Panc1 (cell line): ENCODE measurements around the gene THUMPD3. TPM values are rescaled to one million over a fixed set of nuclear protein-coding genes. Genes with fewer than 3 reads are reported as not detected.

Experiments used
- ATAC-seq: fragments of 200-7000 bp; cut with Tn5 transposase; 2 replicates; pipeline ENCODE4 v1.9.1; 2020; ENCODE audit warnings: mild to moderate bottlenecking, moderate library complexity
- BruUV-seq: library from RNA; stranded (reverse); fragments of 400-500 nt; replicated peaks from 2 replicates; lab custom pipeline; 2021; lab: Mats Ljungman, UMichigan
- CTCF ChIA-PET: fragments of 300-600 bp; sonication (Branson Sonifier 250); formaldehyde crosslinking; loops from one replicate; lab custom pipeline; 2022; ENCODE audit warnings: antibody characterized with exemption; lab: Charles Lee
- POLR2A ChIA-PET: fragments of 300-600 bp; sonication (Branson Sonifier 250); formaldehyde crosslinking; loops from one replicate; lab custom pipeline; 2022; ENCODE audit warnings: antibody characterized with exemption; lab: Charles Lee
- DNase-seq: peaks from one replicate; pipeline ENCODE4 v3.0.0-alpha.2; 2010; ENCODE audit warnings: low read depth, low spot score
- H3K27ac ChIP-seq: 2 replicates; pipeline ENCODE4 v1.5.1; 2011; ENCODE audit warnings: mild to moderate bottlenecking, low read length, inconsistent platforms
- H3K27me3 ChIP-seq: fragments of 200-500 bp; sonication (Bioruptor generic); 2 replicates; pipeline ENCODE4 v1.6.0; 2014; ENCODE audit warnings: low read length, inconsistent platforms; ENCODE audit not compliant: control insufficient read depth, insufficient read depth
- H3K36me3 ChIP-seq: fragments of 200-500 bp; sonication (Bioruptor generic); 2 replicates; pipeline ENCODE4 v1.5.1; 2014; ENCODE audit warnings: inconsistent platforms, mild to moderate bottlenecking, low read length, moderate library complexity; ENCODE audit not compliant: control insufficient read depth, insufficient read depth
- H3K4me1 ChIP-seq: 2 replicates; pipeline ENCODE4 v1.5.1; 2011; ENCODE audit warnings: inconsistent platforms, mild to moderate bottlenecking, low read length, moderate library complexity; ENCODE audit not compliant: control insufficient read depth, insufficient read depth
- H3K4me3 ChIP-seq, 2 experiments: 2 replicates each; pipeline ENCODE4 v1.5.1; 2011 to 2012; ENCODE audit warnings: low read depth in 2 of 2, low read length in 2 of 2, mild to moderate bottlenecking in 2 of 2, inconsistent platforms in 1 of 2, moderate library complexity in 1 of 2
- H3K9me3 ChIP-seq: fragments of 200-500 bp; sonication (Bioruptor generic); 2 replicates; pipeline ENCODE4 v1.5.1; 2014; ENCODE audit warnings: low read depth, mild to moderate bottlenecking, inconsistent platforms, low read length, moderate library complexity; ENCODE audit not compliant: control insufficient read depth, insufficient read depth
- POLR2AphosphoS5 ChIP-seq: IDR thresholded peaks from 2 replicates; pipeline ENCODE4 v1.6.1; 2012; ENCODE audit warnings: mild to moderate bottlenecking, low read depth, low read length, moderate library complexity
- SIN3A ChIP-seq: IDR thresholded peaks from 2 replicates; pipeline ENCODE4 v1.6.1; 2012; ENCODE audit warnings: low read depth, mild to moderate bottlenecking, low read length, moderate library complexity, borderline replicate concordance; ENCODE audit not compliant: insufficient read depth
- TCF7L2 ChIP-seq: IDR thresholded peaks from 2 replicates; pipeline ENCODE4 v1.6.1; 2011; ENCODE audit warnings: mild to moderate bottlenecking, low read depth, low read length, inconsistent platforms
- in situ Hi-C: cut with HindIII; loops from 2 replicates; pipeline ENCODE4 v1.10.0; 2016; ENCODE audit warnings: low sequenced_read_pairs, low pct_unique_long_range_greater_than_20kb
- intact Hi-C: fragments of 100-400 bp; cut with micrococcal nuclease; formaldehyde crosslinking; loops from one replicate; pipeline ENCODE4 v1.10.0; 2022; ENCODE audit not compliant: unreplicated experiment
- total RNA-seq: library from RNA; stranded (reverse); gene quantifications from one replicate; pipeline ENCODE4 v1.2.1, GENCODE V29; 2021; ENCODE audit not compliant: unreplicated experiment
- TF ChIP-seq, protein P1 (sequence below): fragments of 450-650 bp; IDR thresholded peaks from 2 replicates; pipeline ENCODE4 v1.5.1; 2017; ENCODE audit warnings: mild to moderate bottlenecking
- TF ChIP-seq, protein P2 (sequence below), 2 experiments: IDR thresholded peaks; 2 replicates each; pipeline ENCODE4 v1.6.1; 2011 to 2012; ENCODE audit warnings: low read depth in 2 of 2, control low read depth in 1 of 2, low read length in 1 of 2, mild to moderate bottlenecking in 1 of 2, moderate library complexity in 1 of 2; ENCODE audit not compliant: insufficient read depth in 1 of 2

The THUMPD3 gene
- total RNA-seq, 1 experiment from 2014 or later, result 43.5 TPM

DNA sequence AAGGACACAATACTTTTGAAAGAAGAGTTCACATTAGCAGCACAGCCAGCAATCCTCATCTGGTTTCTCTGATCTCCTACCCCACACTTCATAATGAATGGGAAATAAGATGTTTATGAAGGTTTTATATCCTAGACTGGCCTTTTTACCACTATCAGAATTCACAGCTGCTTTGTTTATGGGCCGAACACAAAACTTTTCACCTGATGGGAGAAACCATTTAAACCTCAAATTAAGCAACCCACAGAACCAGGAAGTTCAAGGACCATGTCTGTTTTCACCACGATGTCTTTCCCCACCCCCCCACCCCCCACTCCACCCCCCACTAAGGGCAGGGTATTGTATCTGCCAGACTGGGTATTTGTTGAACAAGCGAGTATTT is 23.2 kb downstream of the THUMPD3 start:
- Histone ChIP-seq H3K36me3 (peaks cover 48% of the 10 kb centered on the region), H3K4me3 (no peak overlapping the region), H3K27ac (no peak overlapping the region), H3K9me3 (no peaks in the 10 kb centered on the region), H3K27me3 (no peaks in the 10 kb centered on the region), H3K4me1 (no peaks in the 10 kb centered on the region)
- POLR2A ChIA-PET, result no interaction called here
- in situ Hi-C loops (no loop called here), intact Hi-C loops (no loop called here)
- CTCF ChIA-PET, result interaction anchor here (0.6 kb wide), 1 partner anchor 11 kb away, joined by 9 read pairs; the partner anchor contains the start of gene SETD5
- BruUV-seq, result no TSS peak
- DNase-seq, result no peak
- TF ChIP-seq, protein P1, sequence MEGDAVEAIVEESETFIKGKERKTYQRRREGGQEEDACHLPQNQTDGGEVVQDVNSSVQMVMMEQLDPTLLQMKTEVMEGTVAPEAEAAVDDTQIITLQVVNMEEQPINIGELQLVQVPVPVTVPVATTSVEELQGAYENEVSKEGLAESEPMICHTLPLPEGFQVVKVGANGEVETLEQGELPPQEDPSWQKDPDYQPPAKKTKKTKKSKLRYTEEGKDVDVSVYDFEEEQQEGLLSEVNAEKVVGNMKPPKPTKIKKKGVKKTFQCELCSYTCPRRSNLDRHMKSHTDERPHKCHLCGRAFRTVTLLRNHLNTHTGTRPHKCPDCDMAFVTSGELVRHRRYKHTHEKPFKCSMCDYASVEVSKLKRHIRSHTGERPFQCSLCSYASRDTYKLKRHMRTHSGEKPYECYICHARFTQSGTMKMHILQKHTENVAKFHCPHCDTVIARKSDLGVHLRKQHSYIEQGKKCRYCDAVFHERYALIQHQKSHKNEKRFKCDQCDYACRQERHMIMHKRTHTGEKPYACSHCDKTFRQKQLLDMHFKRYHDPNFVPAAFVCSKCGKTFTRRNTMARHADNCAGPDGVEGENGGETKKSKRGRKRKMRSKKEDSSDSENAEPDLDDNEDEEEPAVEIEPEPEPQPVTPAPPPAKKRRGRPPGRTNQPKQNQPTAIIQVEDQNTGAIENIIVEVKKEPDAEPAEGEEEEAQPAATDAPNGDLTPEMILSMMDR, result no peak
- no peak for TF ChIP-seq SIN3A
- no peak for TF ChIP-seq TCF7L2
- TF ChIP-seq, protein P2, sequence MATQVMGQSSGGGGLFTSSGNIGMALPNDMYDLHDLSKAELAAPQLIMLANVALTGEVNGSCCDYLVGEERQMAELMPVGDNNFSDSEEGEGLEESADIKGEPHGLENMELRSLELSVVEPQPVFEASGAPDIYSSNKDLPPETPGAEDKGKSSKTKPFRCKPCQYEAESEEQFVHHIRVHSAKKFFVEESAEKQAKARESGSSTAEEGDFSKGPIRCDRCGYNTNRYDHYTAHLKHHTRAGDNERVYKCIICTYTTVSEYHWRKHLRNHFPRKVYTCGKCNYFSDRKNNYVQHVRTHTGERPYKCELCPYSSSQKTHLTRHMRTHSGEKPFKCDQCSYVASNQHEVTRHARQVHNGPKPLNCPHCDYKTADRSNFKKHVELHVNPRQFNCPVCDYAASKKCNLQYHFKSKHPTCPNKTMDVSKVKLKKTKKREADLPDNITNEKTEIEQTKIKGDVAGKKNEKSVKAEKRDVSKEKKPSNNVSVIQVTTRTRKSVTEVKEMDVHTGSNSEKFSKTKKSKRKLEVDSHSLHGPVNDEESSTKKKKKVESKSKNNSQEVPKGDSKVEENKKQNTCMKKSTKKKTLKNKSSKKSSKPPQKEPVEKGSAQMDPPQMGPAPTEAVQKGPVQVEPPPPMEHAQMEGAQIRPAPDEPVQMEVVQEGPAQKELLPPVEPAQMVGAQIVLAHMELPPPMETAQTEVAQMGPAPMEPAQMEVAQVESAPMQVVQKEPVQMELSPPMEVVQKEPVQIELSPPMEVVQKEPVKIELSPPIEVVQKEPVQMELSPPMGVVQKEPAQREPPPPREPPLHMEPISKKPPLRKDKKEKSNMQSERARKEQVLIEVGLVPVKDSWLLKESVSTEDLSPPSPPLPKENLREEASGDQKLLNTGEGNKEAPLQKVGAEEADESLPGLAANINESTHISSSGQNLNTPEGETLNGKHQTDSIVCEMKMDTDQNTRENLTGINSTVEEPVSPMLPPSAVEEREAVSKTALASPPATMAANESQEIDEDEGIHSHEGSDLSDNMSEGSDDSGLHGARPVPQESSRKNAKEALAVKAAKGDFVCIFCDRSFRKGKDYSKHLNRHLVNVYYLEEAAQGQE (IDR thresholded peaks at IDR 0.05; ENCODE audit: insufficient read depth in 1 of 2, low read depth in 2 of 2, low read length in 1 of 2), result no peak
- TF ChIP-seq POLR2AphosphoS5, result no peak
- ATAC-seq, result no peak

DNA sequence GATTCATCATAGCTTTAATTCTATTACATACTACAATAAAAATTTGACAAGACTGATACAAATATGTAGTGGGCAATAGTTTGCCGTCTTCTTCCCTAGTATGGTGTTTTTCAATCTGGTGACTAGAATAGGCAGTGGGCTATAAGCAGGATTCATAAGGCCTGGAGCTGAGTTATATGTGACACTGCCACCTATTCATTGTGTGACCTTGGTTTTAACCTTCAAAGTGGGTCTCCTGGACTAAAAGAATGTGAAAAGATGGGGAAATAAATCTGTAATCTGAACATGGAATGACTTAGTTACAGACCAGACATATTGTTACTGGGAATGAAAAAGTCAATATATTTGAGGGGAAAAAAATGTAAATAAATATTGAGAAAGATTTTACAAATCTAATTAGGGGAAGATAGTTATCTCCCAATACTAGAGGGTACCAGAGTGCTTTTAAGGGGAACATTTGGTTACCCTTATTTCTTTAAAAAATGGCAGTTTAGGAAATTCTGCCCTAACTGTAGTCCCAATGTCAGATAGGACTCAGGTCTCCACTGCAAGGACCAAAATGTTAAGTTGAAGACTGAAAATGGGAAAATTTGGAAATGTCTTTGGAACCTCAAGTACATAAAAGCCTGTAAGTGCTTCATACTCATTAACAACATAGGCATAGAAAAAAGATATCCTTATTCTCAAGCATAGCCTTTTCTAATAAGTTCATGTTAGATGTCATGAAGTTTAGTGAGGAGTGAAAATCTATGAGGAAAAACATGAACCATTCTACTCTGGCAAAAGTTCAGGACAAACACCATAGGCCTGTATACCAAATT is 23.9 kb downstream of the THUMPD3 start:
- in situ Hi-C loops (no loop called here), intact Hi-C loops (no loop called here)
- ChIA-PET POLR2A (no interaction called here), CTCF (interaction anchor here (0.6 kb wide), 1 partner anchor 11 kb away, joined by 9 read pairs; the partner anchor contains the start of gene SETD5)
- no TSS peak for BruUV-seq
- Histone ChIP-seq H3K27ac (no peak overlapping the region), H3K9me3 (no peaks in the 10 kb centered on the region), H3K27me3 (no peaks in the 10 kb centered on the region), H3K4me3 (no peak overlapping the region), H3K36me3 (peaks cover 49% of the 10 kb centered on the region), H3K4me1 (no peaks in the 10 kb centered on the region; the same call in 1 of the 2 replicates)
- DNase-seq, result no peak
- TF ChIP-seq, protein P2 (IDR thresholded peaks at IDR 0.05; ENCODE audit: insufficient read depth in 1 of 2, low read depth in 2 of 2, low read length in 1 of 2), result no peak
- no peak for TF ChIP-seq SIN3A
- no peak for TF ChIP-seq TCF7L2
- no peak for ATAC-seq
